Retinal pigment epithelial cell (primary cell): Measurements from ENCODE around the gene LCE5A.

Experiments used
- DNase-seq: peaks from one replicate; pipeline ENCODE4 v3.0.0-alpha.2; 2010; ENCODE audit warnings: low read depth
- H3K4me3 ChIP-seq: 2 replicates; pipeline ENCODE4 v1.5.1; 2011; ENCODE audit warnings: mild to moderate bottlenecking, low read length, control low read depth, moderate library complexity
- CTCF ChIP-seq: conservative IDR thresholded peaks from 2 replicates; pipeline ENCODE4 v1.5.1; 2011; ENCODE audit warnings: low read depth, low read length, control low read depth, inconsistent platforms

The LCE5A gene

GRCh38 chr1:152514715-152515433, 4.3 kb downstream of the LCE5A start:
- peak overlapping the region; percentile 26 for H3K4me3 ChIP-seq
- TF ChIP-seq CTCF = no peak
- DNase-seq = no peak

DNA sequence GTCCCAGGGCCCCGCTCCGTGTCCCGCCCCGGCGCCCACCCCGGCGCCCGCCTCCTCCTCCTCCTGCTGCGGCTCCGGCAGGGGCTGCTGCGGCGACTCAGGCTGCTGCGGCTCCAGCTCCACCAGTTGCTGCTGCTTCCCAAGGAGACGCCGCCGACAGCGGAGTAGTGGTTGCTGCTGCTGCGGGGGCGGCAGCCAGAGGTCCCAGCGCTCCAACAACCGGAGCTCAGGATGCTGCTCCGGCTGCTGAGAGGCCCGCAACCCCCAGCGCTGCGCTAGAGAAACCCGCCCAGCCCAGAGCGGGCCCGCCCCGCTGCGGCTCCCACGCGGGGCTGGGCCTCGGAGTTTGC, 4.8 kb downstream of the LCE5A start:
- TF ChIP-seq CTCF = no peak
- peak overlapping the region; percentile 26 for H3K4me3 ChIP-seq
- DNase-seq = no peak

GRCh38 chr1:152516082-152516481, 5.5 kb downstream of the LCE5A start:
- DNase-seq = no peak
- no peak for TF ChIP-seq CTCF
- no peak overlapping the region for H3K4me3 ChIP-seq

GRCh38 chr1:152517237-152517811, 6.7 kb downstream of the LCE5A start:
- no peak for DNase-seq
- TF ChIP-seq CTCF = no peak
- no peak overlapping the region for H3K4me3 ChIP-seq

GRCh38 chr1:152519851-152520250, 9.2 kb downstream of the LCE5A start:
- DNase-seq = no peak
- TF ChIP-seq CTCF = no peak
- no peak overlapping the region for H3K4me3 ChIP-seq

DNA sequence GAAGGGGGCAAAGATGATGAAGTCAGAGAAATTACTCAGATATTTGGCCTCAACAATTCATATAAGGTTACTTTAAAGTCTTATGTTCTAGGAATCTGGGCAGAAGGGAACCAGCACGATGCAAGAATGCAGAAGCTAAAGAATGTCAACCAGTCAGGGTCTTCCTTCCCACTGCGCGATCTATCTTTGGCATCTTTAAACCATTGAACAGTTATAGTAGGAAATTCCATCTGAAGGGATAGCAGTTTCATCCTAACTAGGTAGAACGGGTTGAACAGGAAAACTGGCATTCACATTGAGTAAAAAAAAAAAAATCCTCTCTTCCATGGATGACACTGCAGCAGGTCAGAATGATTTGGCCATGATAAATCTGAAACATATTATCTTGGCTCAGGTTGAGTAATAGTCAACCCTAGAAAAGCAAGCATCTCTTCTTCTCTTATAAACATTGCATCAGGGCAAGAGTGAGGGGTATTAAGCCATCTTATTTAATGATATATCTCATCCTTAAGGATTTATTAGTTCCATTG, 10.0 kb downstream of the LCE5A start:
- DNase-seq = no peak
- H3K4me3 ChIP-seq = no peak overlapping the region

More for the DNA sequence above, 10.0 kb downstream of the LCE5A start:
- no peak for TF ChIP-seq CTCF
